22Rv1 (cell line): ENCODE results near the gene KCTD11.

ENCODE experiments used
- H3K27ac ChIP-seq: fragments of 450-650 bp; 2 replicates; pipeline ENCODE4 v1.5.1; 2017
- CTCF ChIP-seq: fragments of 450-650 bp; IDR thresholded peaks from 2 replicates; pipeline ENCODE4 v1.5.1; 2017; ENCODE audit warnings: mild to moderate bottlenecking
- ZFX ChIP-seq: fragments of 450-650 bp; IDR thresholded peaks from 2 replicates; pipeline ENCODE4 v1.6.1; 2017; ENCODE audit warnings: antibody characterized with exemption, borderline replicate concordance

Gene KCTD11

DNA sequence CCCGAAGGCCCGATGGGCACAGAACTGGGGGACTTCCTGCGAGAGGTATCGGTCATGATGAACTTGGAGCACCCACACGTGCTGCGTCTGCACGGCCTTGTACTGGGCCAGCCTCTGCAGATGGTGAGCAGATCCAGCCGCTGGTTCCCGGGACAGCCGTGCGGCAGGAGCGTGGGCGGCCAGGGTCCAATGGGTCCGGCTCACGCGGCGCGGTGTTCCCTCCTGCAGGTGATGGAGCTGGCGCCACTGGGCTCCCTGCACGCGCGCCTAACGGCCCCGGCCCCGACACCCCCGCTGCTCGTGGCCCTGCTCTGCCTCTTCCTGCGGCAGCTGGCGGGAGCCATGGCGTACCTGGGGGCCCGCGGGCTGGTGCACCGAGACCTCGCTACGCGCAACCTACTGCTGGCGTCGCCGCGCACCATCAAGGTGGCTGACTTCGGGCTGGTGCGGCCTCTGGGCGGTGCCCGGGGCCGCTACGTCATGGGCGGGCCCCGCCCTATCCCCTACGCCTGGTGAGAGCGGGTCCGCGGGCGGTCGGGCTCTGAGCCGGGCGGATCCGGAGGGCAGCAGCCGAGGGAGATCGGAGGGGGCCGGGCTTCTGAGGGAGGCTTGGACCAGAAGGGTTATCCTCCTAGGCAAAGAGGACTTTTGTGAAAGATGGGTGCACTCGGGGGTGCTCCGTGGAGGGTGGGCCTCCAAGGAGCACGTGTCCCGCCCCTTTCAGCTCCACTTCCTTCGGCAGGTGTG, 32.0 kb downstream of the KCTD11 start:
- TF ChIP-seq CTCF (no peak), ZFX (no peak)
- no peak overlapping the region for H3K27ac ChIP-seq

DNA sequence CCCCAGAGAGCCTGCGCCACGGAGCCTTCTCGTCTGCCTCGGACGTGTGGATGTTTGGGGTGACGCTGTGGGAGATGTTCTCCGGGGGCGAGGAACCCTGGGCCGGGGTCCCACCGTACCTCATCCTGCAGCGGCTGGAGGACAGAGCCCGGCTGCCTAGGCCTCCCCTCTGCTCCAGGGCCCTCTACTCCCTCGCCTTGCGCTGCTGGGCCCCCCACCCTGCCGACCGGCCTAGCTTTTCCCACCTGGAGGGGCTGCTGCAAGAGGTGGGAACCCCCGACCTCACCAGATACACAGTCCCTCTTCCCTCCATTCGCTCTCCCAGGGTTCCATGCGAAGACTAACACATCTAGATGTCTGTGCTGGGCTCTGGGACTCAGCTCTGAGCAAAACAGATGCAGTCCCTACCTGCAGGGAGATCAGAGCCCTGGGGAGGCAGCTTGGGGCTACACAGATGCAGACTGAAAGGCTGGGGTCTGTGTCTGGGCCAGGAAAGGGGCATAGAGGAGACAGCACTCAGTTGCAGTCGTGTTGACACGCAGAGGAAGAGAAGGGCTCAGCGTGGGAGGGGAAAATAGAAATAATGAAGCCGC, 32.6 kb downstream of the KCTD11 start:
- no peak overlapping the region for H3K27ac ChIP-seq
- no peak for TF ChIP-seq CTCF
- no peak for TF ChIP-seq ZFX

GRCh38 chr17:7388856-7389255, 36.9 kb downstream of the KCTD11 start:
- TF ChIP-seq CTCF (no peak), ZFX (no peak)
- H3K27ac ChIP-seq, result no peak overlapping the region

- no peak for TF ChIP-seq CTCF
- TF ChIP-seq ZFX, result no peak
- no peak overlapping the region for H3K27ac ChIP-seq
Observed at GRCh38 chr17:7389924-7390910, 38.3 kb downstream of the KCTD11 start.

DNA sequence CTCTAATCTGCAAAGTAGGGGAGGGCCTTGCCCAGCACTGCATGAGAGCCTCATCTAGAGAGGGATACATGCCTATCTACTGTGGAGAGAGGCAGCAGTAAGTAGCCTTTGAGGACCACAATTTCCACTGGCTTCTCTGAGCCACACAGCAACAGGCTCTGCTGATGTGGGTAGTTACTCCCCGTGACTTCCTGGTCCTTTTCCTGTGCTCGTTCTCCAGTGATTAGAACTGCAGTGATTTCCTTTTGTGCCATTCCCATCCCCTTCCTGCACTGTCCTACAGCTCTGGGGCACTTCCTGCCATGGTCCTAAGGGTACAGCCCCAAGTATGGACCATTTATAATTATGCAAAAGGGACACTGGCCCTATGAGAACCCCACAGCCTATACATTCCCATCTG, 39.3 kb downstream of the KCTD11 start:
- H3K27ac ChIP-seq, result peak overlapping the region; percentile 26; the same call in 1 of the 2 replicates
- TF ChIP-seq CTCF (no peak), ZFX (no peak)

DNA sequence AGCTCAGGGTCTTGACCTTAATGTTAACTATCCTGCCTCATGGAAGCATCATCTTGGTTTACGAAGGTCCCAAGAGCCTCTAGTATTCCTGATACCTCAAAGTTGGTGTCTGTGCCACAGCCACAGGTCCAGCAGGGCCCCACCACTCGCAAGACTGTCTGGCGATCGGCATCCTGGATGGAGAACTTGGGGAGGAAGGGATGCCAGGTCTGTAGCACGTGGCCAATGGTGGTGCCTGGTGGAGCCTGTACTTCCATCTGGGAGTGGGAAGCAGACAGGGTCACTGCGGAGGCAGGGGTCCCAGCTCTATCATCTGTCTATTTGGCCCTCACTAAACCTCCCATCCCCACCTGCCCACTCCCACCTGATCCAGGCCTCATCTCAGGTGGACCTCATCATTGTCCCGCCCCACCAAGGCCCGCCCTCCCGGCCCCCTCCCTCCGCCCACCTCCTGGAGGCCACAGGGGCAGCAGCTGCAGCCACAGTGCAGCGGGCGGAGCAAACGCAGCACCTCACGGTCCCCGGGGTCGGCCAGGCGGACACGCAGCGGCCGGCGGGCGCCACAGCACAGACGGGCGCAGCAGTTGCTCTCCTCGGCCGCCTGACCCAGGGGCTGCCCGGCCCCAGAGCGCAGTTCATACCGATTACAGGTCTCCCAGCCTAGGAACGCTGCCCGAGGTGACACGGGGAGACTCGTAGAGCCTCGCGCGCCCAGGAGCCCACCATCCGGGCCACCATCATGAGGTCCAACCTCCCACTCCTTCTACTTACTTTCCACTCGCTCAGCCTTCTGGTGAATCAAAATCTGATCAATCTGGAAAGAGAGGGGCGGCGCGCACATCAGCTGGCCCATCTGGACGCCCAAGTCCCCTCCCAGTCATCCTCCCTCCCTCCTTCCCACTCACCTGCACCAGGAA, 41.0 kb downstream of the KCTD11 start:
- H3K27ac ChIP-seq, result peak overlapping the region; percentile 95
- no peak for TF ChIP-seq CTCF
- no peak for TF ChIP-seq ZFX
